Bronchial epithelial cell (primary cell): ENCODE measurements around the gene RTP5. TPM values are rescaled to one million over a fixed set of nuclear protein-coding genes. Genes with fewer than 3 reads are reported as not detected.
"Not testable (repeated sequence)": the region's sequence is repeated elsewhere in the genome, so short reads cannot be mapped to it uniquely, and the experiment has no call there.

Source experiments
- DNase-seq: peaks from one replicate; pipeline ENCODE4 v3.0.0-alpha.2; 2010; ENCODE audit warnings: low read depth
- FAIRE-seq: peaks from 2 replicates; lab custom pipeline; 2011; peaks lifted over from hg19 to GRCh38; lab: Jason Lieb, UNC
- H3K27me3 ChIP-seq: 2 replicates; pipeline ENCODE4 v1.5.1; 2011; ENCODE audit warnings: low read length; ENCODE audit not compliant: control insufficient read depth, insufficient read depth
- H3K36me3 ChIP-seq: 2 replicates; pipeline ENCODE4 v1.5.1; 2011; ENCODE audit warnings: low read length; ENCODE audit not compliant: control insufficient read depth, insufficient read depth
- H3K4me3 ChIP-seq: 2 replicates; pipeline ENCODE4 v1.5.1; 2011; ENCODE audit warnings: mild to moderate bottlenecking, low read depth, low read length, control low read depth
- total RNA-seq: library from RNA; depleted of rRNA; stranded (reverse); fragments of >200 nt; gene quantifications from 2 replicates; pipeline ENCODE4 v1.2.1, GENCODE V29; 2014
- TF ChIP-seq, protein P1 (sequence below): IDR thresholded peaks from 2 replicates; pipeline ENCODE4 v1.5.1; 2011; ENCODE audit warnings: mild to moderate bottlenecking, moderate library complexity, low read length, control low read depth, inconsistent platforms; ENCODE audit not compliant: insufficient read depth, severe bottlenecking

Gene RTP5
- not detected in 2 replicates for total RNA-seq

GRCh38 chr2:241869087-241869961, at the start of gene RTP5:
TSS of gene RTP5 (plus strand) at chr2:241869729. CDS start at chr2:241869757, 28 bp downstream.
- Histone ChIP-seq H3K27me3 (peaks cover 13% of the 10 kb centered on the region), H3K36me3 (no peaks in the 10 kb centered on the region), H3K4me3 (no peak within 1 kb of the TSS)
- FAIRE-seq (no peak), DNase-seq (no peak)
- TF ChIP-seq, protein P1, sequence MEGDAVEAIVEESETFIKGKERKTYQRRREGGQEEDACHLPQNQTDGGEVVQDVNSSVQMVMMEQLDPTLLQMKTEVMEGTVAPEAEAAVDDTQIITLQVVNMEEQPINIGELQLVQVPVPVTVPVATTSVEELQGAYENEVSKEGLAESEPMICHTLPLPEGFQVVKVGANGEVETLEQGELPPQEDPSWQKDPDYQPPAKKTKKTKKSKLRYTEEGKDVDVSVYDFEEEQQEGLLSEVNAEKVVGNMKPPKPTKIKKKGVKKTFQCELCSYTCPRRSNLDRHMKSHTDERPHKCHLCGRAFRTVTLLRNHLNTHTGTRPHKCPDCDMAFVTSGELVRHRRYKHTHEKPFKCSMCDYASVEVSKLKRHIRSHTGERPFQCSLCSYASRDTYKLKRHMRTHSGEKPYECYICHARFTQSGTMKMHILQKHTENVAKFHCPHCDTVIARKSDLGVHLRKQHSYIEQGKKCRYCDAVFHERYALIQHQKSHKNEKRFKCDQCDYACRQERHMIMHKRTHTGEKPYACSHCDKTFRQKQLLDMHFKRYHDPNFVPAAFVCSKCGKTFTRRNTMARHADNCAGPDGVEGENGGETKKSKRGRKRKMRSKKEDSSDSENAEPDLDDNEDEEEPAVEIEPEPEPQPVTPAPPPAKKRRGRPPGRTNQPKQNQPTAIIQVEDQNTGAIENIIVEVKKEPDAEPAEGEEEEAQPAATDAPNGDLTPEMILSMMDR: no peak

GRCh38 chr2:241819947-241820624, 49.4 kb upstream of the RTP5 start:
- DNase-seq, H3K27me3 ChIP-seq, H3K36me3 ChIP-seq, H3K4me3 ChIP-seq, FAIRE-seq: not testable (repeated sequence)

DNA sequence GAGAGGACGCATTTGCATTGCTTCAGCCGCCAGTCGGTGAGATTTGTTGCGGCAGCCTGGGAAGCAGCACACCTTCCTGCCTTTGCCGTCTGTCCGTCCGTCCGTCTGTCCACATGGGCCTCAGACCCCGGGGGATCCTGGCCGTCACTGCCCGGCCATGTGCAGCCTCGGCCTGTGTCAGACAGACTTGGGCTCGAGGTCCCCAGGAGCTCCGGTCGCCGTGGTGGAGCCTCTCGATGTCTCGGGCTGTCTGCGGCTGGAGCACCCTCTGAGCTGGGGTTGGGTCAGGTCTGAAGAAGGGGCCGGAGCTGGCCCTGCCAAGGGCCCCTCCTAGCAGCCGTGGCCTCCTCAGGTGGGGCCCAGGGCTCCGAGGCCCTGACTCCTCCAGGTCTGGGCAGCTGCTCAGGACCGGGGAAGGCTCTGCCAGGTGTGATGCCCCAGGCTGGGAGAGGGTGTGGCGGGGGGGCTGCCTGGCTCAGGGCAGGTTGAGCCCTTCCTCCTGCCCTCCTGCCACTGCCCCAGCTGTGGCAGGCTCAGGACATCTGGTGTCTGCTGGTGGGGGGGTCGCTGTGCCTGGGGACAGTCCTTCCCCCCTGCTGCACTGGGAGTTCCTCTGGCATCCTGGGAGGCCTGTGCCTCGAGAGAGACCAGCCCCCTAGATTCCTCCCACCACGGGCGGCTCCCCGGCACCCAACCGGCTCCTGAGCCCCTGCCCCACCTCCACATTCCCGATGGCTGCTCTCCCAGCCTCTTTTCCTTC, 48.7 kb upstream of the RTP5 start:
- FAIRE-seq (no peak), DNase-seq (no peak)
- no peaks in the 10 kb centered on the region for H3K36me3 ChIP-seq
- no peak overlapping the region for H3K4me3 ChIP-seq
- no peaks in the 10 kb centered on the region for H3K27me3 ChIP-seq
- TF ChIP-seq, protein P1: no peak

DNA sequence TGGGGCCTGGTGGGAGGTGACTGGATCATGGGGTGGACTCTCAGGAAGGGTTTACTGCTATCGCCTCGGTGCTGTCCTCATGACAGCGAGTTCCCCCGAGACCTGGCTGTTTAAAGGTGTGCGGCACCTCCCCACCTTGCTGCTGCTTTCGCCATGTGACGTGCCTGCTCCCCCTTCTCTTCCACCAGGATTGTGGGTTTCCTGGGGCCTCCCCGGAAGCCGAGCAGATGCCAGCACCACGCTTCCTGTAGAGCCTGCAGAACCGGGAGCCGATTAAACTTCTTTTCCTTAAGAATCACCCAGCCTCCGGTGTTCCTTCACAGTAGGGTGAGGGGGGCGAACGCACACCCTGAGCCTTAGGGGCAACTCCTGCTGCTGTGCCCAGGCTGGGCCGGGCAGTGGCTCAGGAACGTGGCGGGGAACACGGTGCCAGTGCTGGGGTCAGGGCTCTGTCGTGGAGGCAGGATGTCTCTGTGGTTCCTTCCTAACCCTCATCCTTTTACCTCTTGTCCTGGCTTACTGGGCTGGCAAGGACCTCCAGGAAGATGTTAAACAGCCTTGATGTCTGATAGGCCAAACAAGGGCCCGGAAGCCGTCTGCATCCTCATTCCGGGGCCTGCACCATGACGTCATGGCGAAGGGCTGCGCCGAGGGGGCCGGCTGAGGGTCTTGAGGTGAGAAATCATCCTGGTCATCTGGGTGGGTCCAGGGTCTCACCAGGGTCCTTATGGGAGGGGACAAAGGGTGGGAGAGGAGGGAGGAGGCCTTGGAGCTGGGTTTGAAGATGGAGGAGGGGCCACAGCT, 47.9 kb upstream of the RTP5 start:
- no peaks in the 10 kb centered on the region for H3K27me3 ChIP-seq
- H3K4me3 ChIP-seq: no peak overlapping the region
- no peaks in the 10 kb centered on the region for H3K36me3 ChIP-seq
- FAIRE-seq: no peak
- TF ChIP-seq, protein P1: no peak
- no peak for DNase-seq

GRCh38 chr2:241822264-241822623, 47.3 kb upstream of the RTP5 start:
- no peaks in the 10 kb centered on the region for H3K27me3 ChIP-seq
- no peak overlapping the region for H3K4me3 ChIP-seq

DNA sequence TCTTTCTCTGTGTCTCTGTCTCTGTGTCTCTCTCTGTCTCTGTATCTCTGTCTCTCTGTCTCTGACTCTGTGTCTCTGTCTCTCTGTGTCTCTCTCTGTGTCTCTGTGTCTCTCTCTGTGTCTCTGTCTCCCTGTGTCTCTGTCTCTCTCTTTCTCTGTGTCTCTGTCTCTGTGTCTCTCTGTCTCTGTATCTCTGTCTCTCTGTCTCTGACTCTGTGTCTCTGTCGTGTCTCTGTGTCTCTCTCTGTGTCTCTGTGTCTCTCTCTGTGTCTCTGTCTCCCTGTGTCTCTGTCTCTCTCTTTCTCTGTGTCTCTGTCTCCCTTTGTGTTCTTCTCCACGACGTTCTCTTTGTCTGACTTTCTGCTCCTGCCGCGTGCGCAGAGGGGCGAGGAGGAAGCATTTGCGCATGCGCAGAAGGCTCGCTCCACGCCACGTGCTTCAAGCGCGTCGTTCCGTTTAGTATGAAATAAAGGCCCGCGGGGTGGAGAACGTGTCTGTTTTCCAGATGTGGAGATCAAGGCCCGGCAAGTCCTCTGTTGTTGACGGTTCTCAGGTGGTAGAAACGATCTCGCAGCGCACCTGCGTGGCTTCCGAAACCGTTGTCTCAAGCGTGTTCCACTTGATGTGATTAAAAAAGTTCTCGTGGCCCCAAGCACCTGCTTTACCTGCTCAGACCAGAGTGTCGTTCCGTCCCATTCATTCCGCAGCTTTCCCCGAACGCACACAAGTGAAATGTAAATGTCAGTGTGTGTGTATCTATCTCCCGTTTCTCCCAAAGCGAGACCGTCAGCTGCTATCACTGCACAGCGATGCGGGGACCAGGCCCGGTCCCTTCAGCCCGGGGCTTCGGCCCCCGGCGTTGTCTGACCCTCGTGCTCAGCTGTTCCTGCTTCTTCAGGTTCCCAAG, 45.7 kb upstream of the RTP5 start:
- not testable (repeated sequence) for H3K4me3 ChIP-seq, H3K36me3 ChIP-seq, FAIRE-seq, DNase-seq, H3K27me3 ChIP-seq

More at GRCh38 chr2:241822264-241822623, 47.3 kb upstream of the RTP5 start:
- no peaks in the 10 kb centered on the region for H3K36me3 ChIP-seq
- TF ChIP-seq, protein P1: no peak
- no peak for DNase-seq
- no peak for FAIRE-seq
